GM12874 (cell line): ENCODE measurements around the gene PGF.

Experiments
- TF ChIP-seq, protein P1 (sequence below): IDR thresholded peaks from 2 replicates; pipeline ENCODE4 v1.5.1; 2011; ENCODE audit warnings: low read depth, mild to moderate bottlenecking, control low read depth, low read length, moderate library complexity; ENCODE audit not compliant: insufficient read depth

Gene PGF

DNA sequence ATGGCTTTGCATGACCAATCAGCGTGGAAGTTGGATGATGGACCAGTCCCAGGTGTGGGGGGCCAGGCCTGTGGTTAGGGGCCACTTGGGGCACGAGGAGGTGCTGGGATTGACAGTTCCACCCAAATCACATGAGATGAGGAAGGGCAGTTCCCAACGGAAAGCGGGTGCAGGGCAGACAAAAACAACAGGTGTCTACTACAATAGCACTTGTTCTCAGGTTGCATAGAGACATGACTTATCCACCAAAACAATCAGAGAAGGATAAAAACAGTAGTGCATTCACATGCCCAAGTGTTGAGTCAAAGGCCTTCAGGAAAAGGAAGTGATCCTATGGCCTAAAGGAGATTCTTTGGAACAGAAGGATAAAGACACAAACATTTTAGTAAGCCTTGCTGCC, 32.7 kb upstream of the PGF start:
- TF ChIP-seq, protein P1, sequence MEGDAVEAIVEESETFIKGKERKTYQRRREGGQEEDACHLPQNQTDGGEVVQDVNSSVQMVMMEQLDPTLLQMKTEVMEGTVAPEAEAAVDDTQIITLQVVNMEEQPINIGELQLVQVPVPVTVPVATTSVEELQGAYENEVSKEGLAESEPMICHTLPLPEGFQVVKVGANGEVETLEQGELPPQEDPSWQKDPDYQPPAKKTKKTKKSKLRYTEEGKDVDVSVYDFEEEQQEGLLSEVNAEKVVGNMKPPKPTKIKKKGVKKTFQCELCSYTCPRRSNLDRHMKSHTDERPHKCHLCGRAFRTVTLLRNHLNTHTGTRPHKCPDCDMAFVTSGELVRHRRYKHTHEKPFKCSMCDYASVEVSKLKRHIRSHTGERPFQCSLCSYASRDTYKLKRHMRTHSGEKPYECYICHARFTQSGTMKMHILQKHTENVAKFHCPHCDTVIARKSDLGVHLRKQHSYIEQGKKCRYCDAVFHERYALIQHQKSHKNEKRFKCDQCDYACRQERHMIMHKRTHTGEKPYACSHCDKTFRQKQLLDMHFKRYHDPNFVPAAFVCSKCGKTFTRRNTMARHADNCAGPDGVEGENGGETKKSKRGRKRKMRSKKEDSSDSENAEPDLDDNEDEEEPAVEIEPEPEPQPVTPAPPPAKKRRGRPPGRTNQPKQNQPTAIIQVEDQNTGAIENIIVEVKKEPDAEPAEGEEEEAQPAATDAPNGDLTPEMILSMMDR, result no peak

DNA sequence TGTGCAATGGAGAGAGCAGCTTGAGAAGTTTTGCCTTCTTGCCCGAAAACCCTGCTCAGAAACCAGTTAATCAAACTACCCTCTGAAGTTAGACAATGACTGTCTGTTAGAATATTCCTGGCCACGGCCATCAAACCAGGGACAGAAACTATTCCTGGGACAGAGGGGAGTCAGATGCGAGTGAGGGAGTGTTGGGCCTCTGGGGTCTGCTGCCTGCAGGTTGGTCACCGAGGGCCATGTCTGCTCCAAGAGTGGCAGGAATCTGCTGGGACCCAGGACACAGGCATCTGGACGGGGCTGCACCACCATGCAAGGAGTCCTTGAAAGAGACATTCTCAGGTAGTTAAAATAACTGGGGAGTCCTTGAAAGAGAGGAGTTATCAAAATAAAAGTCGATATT, 30.4 kb upstream of the PGF start:
- TF ChIP-seq, protein P1, result no peak

DNA sequence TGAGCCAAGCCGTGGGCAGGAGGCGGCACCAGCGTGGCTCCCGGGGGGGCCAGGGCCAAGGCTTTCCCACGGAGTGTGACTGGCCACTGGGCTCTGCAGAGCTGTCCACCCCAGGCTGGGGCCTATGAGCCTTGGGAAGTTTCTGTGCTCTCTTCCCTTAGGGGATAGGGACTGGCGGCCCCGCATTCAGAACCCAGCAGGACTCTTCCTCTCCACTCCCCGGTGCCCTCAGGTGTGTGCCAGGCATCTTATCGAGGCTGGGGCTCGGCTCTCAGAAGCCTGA, 29.6 kb upstream of the PGF start:
- TF ChIP-seq, protein P1, result no peak

DNA sequence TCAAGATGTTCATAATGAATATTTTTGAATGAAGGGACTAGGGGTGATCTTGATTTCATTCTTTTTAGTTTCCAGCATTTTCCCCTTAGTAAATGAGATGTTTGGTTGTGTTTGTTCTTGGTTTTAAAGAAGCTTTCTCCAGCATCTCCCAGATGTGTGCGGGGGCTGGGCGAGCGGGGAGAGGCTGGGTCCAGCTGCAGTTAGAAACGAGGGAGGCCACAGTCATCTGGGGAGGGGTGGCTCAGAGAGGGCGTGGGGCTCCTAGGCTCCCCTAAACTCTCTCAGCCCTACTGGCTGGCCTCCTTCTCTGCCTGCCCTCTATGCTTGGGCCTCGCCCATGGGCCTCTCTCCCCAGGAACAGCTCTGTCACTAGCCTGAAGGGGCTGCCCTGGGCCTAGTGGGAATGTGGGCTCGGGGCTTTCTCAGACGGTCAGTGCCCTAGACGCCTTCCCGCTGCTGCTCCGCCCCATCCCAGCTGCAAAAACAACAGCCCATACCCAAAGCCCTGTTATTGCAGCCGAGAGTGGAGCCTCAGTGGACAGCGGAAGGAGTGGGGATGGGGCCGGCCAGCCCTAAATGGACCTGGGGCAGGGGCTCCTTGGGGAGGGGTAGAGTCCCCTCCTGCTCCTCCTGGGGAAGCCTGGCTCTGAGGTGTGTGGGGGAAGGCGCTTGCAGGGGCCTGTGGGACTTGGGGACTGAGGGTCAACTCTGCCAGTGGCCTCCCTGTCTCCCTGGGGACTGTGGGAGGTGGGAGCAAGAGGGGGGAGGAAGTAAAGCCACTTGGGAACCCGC, 29.0 kb upstream of the PGF start:
- TF ChIP-seq, protein P1, result no peak

DNA sequence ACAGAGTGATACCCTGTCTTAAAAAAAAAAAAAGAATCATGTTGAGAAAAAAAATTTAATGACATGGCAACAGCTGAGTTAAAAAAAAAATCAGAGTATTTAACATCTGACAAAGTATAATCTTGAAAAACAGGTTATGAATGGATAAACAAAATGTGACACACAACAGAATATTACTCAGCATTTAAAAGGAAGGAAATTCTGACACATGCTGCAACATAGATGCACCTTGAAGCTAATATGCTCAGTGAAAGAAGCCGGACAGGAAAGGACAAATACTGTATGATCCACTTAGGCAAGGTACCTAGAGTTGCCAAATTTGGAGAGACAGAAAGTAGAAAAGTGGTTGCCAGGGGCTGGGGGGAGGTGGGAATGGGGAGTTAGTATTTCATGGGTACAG, 27.9 kb upstream of the PGF start:
- TF ChIP-seq, protein P1, result no peak

DNA sequence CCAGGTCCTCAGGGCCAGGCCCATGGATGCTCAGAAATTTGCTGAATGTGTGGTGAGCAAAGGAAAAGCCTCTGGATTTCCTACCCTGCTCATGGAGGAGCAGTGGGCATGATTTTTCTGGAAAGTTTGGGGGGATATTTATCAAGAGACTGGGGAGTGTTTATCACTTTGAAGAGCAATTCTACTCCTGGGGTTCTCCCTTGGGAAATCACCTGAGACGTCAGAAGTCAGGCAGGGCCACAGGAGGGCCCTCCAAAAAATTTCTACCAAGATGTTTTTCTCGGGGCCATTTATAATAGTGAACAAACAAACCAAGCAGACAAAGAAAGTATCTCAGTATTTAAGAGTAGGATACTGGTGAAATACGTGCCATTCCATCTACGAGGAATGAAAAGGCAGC, 27.3 kb upstream of the PGF start:
- TF ChIP-seq, protein P1, result no peak

DNA sequence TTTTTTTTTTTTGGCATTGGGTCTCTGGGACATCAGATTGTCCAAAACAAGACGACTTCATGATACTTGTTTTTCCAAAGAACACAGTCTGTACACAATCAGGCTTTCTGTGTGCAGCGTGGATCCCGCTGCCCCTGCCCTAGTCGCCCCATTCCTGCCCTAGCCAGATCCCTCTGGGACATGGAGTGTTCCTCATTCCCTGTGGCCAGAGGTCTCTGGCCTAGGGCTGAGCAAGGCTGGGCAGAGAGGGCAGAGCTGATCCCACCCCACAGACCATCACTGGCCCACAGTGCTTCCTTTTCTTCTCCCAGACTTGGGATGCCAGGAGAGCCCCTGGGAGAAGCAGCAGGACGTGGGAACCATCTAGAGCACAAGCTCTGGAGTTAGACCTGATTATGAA, 26.4 kb upstream of the PGF start:
- TF ChIP-seq, protein P1, result no peak
